Uterus (tissue), 4 donors: Measurements from ENCODE around the gene ADK. TPM values are rescaled to one million over a fixed set of nuclear protein-coding genes. Genes with fewer than 3 reads are reported as not detected.

ENCODE experiments used
- DNase-seq, 2 donors: peaks; one replicate each; pipeline ENCODE4 v3.0.0-alpha.2; 2019 to 2020
- H3K27ac ChIP-seq, 2 donors: fragments of 200-600 bp; sonication (generic); 1 replicate in 1 of 2; 2 replicates in 1 of 2; pipeline ENCODE4 v1.5.1; 2016 to 2018
- H3K27me3 ChIP-seq, 2 donors: fragments of 200-600 bp; sonication (generic); one replicate each; pipeline ENCODE4 v1.5.1; 2018 to 2019; ENCODE audit warnings: control low read depth in 1 of 2
- H3K36me3 ChIP-seq, 2 donors: fragments of 200-600 bp; sonication (generic); one replicate each; pipeline ENCODE4 v1.5.1; 2019; ENCODE audit warnings: control low read depth in 1 of 2
- H3K4me1 ChIP-seq, 2 donors: fragments of 200-600 bp; sonication (generic); one replicate each; pipeline ENCODE4 v1.5.1; 2018 to 2019; ENCODE audit warnings: control low read depth in 1 of 2
- H3K4me3 ChIP-seq, 2 donors: fragments of 200-600 bp; sonication (generic); 1 replicate in 1 of 2; 2 replicates in 1 of 2; pipeline ENCODE4 v1.5.1; 2018 to 2019; ENCODE audit warnings: mild to moderate bottlenecking in 1 of 2
- H3K9me3 ChIP-seq, 2 donors: fragments of 200-600 bp; sonication (generic); one replicate each; pipeline ENCODE4 v1.5.1; 2019; ENCODE audit warnings: control low read depth in 1 of 2
- CTCF ChIP-seq, 4 experiments: fragments of 200-600 bp in 2 of 4; fragments of 450-650 bp in 2 of 4; sonication (generic) in 2 of 4; IDR thresholded peaks; one replicate each; pipeline ENCODE4 v1.5.1; 2016 to 2019; ENCODE audit warnings: antibody characterized with exemption in 4 of 4, mild to moderate bottlenecking in 2 of 4, moderate library complexity in 1 of 4
- POLR2A ChIP-seq, 2 donors: fragments of 450-650 bp; IDR thresholded peaks; one replicate each; pipeline ENCODE4 v1.6.1; 2016; ENCODE audit warnings: antibody characterized with exemption in 2 of 2, mild to moderate bottlenecking in 1 of 2, moderate library complexity in 1 of 2
- intact Hi-C: fragments of 100-400 bp; cut with DNase I; formaldehyde crosslinking; loops from one replicate; pipeline ENCODE4 v1.15.1; 2023; ENCODE audit warnings: low total_unique reads
- total RNA-seq, 4 donors: library from RNA; depleted of rRNA in 3 of 4; stranded (reverse); fragments of >200 nt in 3 of 4; gene quantifications; one replicate each; pipeline versions ENCODE4 v1.1.0 to v1.2.4, GENCODE V29; 2014 to 2023
- donor health status: DM: yes; HTN: yes; CAD: no.

Gene ADK
- total RNA-seq, 4 donors from 2014 or later, result 12.6 to 41.1 (median 19.0) TPM

- Histone ChIP-seq H3K4me1 (no peaks in the 10 kb centered on the region), H3K9me3 (no peaks in the 10 kb centered on the region), H3K4me3 (no peak overlapping the region), H3K27ac (peak overlapping the region in 1 of 2 donors; percentile 34), H3K27me3 (no peaks in the 10 kb centered on the region), H3K36me3 (no peaks in the 10 kb centered on the region)
- TF ChIP-seq POLR2A (IDR thresholded peaks at IDR 0.05), result no peak
- no peak for TF ChIP-seq CTCF (IDR thresholded peaks at IDR 0.05)
- no peak for DNase-seq
- intact Hi-C loops, result no loop called here
These were observed 23.5 kb downstream of the ADK start for GRCh38 chr10:74174521-74174920.

GRCh38 chr10:74175510-74176379 is 24.7 kb downstream of the ADK start:
- TF ChIP-seq CTCF (IDR thresholded peaks at IDR 0.05), result no peak
- Histone ChIP-seq H3K27ac (peak overlapping the region; percentile 76 to 83), H3K4me1 (no peaks in the 10 kb centered on the region), H3K4me3 (peak overlapping the region; percentile 64 to 69), H3K27me3 (no peaks in the 10 kb centered on the region), H3K36me3 (no peaks in the 10 kb centered on the region), H3K9me3 (no peaks in the 10 kb centered on the region)
- DNase-seq, result no peak
- intact Hi-C loops, result no loop called here

GRCh38 chr10:74176380-74177139 is 25.5 kb downstream of the ADK start:
- H3K27ac ChIP-seq, result peak overlapping the region; percentile 76 to 83
- H3K27me3 ChIP-seq, result no peaks in the 10 kb centered on the region
- peak overlapping the region; percentile 64 to 69 for H3K4me3 ChIP-seq
- H3K36me3 ChIP-seq, result no peaks in the 10 kb centered on the region
- DNase-seq, result peak; percentile 89
- H3K9me3 ChIP-seq, result no peaks in the 10 kb centered on the region
- intact Hi-C loops, result no loop called here
- TF ChIP-seq POLR2A (IDR thresholded peaks at IDR 0.05) (peak; percentile 54 to 70), CTCF (IDR thresholded peaks at IDR 0.05) (peak in 1 of 4 experiments; percentile 9)
- no peaks in the 10 kb centered on the region for H3K4me1 ChIP-seq

- H3K9me3 ChIP-seq, result no peaks in the 10 kb centered on the region
- peak in 1 of 2 donors; percentile 24 for DNase-seq
- H3K36me3 ChIP-seq, result no peaks in the 10 kb centered on the region
- TF ChIP-seq POLR2A (IDR thresholded peaks at IDR 0.05) (no peak), CTCF (IDR thresholded peaks at IDR 0.05) (no peak)
- peak overlapping the region; percentile 76 to 83 for H3K27ac ChIP-seq
- no peaks in the 10 kb centered on the region for H3K27me3 ChIP-seq
- no peaks in the 10 kb centered on the region for H3K4me1 ChIP-seq
- peak overlapping the region; percentile 64 to 69 for H3K4me3 ChIP-seq
- intact Hi-C loops, result no loop called here
These were observed 26.2 kb downstream of the ADK start for GRCh38 chr10:74177140-74177677.
